ENCODE data around the gene CTNNA3. TPM values are rescaled to one million over a fixed set of nuclear protein-coding genes. Genes with fewer than 3 reads are reported as not detected.

Gene CTNNA3
- total RNA-seq, 4 donors from 2014 or later = under 0.01 to 0.38 (median 0.27) TPM

- no peak for TF ChIP-seq CTCF (IDR thresholded peaks at IDR 0.05; ENCODE audit: low read depth)
Measured at GRCh38 chr10:67698164-67698563, 2.2 kb upstream of the CTNNA3 start.

- TF ChIP-seq CTCF (IDR thresholded peaks at IDR 0.05; ENCODE audit: low read depth) = no peak
Measured at GRCh38 chr10:67697724-67698131, 1.7 kb upstream of the CTNNA3 start.

GRCh38 chr10:67696679-67697078 is 684 bp upstream of the CTNNA3 start:
- no peak for TF ChIP-seq CTCF (IDR thresholded peaks at IDR 0.05; ENCODE audit: low read depth)

GRCh38 chr10:67695555-67695954 is 440 bp downstream of the CTNNA3 start:
- TF ChIP-seq CTCF (IDR thresholded peaks at IDR 0.05; ENCODE audit: low read depth) = no peak

- TF ChIP-seq CTCF (IDR thresholded peaks at IDR 0.05; ENCODE audit: low read depth) = no peak
Measured at GRCh38 chr10:67678335-67678974, 17.5 kb downstream of the CTNNA3 start.

GRCh38 chr10:67676208-67676825 is 19.7 kb downstream of the CTNNA3 start:
- no peak for TF ChIP-seq CTCF (IDR thresholded peaks at IDR 0.05; ENCODE audit: low read depth)

- TF ChIP-seq CTCF (IDR thresholded peaks at IDR 0.05; ENCODE audit: low read depth) = no peak
Measured at GRCh38 chr10:67670401-67670800, 25.6 kb downstream of the CTNNA3 start.

All from subcutaneous adipose tissue (tissue), 4 donors.